ENCODE measurements around the gene RAB25. TPM values are rescaled to one million over a fixed set of nuclear protein-coding genes. Genes with fewer than 3 reads are reported as not detected.

The RAB25 gene
- total and polyA plus RNA-seq, 2 of the 13 experiments (the other 11 are each of a cell fraction or from before 2014, with no cell fraction given): 0.20 to 0.22 TPM

- in situ Hi-C loops (cut with HindIII; ENCODE audit: extremely low pct_ligation_motif_present, low pct_unique_long_range_greater_than_20kb): loop anchor here (10.0 kb wide), 1 partner anchor 121 kb away; the partner anchor contains the start of gene RXFP4
- CTCF ChIA-PET (ENCODE audit: low intra/inter-chr PET ratio, low total read pairs): interaction anchor here (1.4 to 1.6 kb wide), 2 partner anchors 40 to 128 kb away, joined by 8 to 11 read pairs; no protein-coding TSS in a partner anchor
Measured at GRCh38 chr1:156065871-156066270, 4.9 kb downstream of the RAB25 start.

DNA sequence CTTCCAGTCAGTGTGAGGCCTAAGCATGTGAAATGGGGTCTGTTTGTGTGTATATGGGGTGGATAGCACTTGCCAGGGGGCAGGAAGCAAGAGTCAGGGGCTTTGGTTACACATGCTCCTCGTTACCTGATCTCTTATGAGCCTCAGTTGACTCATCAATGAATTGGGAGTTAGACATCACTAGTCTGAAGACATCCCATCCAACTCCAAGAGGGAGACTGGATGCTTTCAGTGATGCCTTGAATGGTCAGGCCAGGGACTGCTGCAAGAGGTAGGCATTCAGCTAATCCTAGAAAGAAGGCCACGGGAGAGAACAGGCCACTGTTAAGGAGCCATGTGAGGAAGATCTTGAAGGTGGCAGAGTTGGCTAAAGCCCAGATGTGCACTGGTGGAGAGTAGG, 6.3 kb downstream of the RAB25 start:
- H3K36me3 ChIP-seq (replicated peaks in 1 of 2; ENCODE audit: control insufficient read depth in 1 of 2, insufficient read depth in 2 of 2, low read length in 2 of 2): no peaks in the 10 kb centered on the region
- intact Hi-C loops (cut with micrococcal nuclease; ENCODE audit: unreplicated experiment) (loop anchor here (2.0 to 10.0 kb wide), 2 partner anchors 46 to 62 kb away; partner anchors contain the start of gene SSR2), in situ Hi-C loops (cut with HindIII; ENCODE audit: extremely low pct_ligation_motif_present, low pct_unique_long_range_greater_than_20kb) (loop anchor here (10.0 kb wide), 1 partner anchor 122 kb away; the partner anchor contains the start of gene RXFP4)
- POLR2A ChIA-PET: interaction anchor here (0.8 to 2.4 kb wide), 2 partner anchors 127 to 129 kb away, joined by 3 to 9 read pairs; no protein-coding TSS in a partner anchor
- FAIRE-seq: no peak
- H3K4me1 ChIP-seq (ENCODE audit: insufficient read depth, low read length): peaks cover 47% of the 10 kb centered on the region
- H3K79me2 ChIP-seq (ENCODE audit: insufficient read depth, low read length): no peaks in the 10 kb centered on the region
- no peak for ATAC-seq
- H2AFZ ChIP-seq (ENCODE audit: low read length): no peak overlapping the region
- TF ChIP-seq BRF2 (CRISPR knock-in tag; IDR thresholded peaks at IDR 0.05) (no peak), DNMT3B (CRISPR knock-in tag; conservative IDR thresholded peaks at IDR 0.05) (no peak), ZNF703 (CRISPR knock-in tag; IDR thresholded peaks at IDR 0.05; ENCODE audit: borderline replicate concordance) (no peak), ZNF20 (CRISPR knock-in tag; IDR thresholded peaks at IDR 0.05) (no peak)
- TF ChIP-seq, protein P1, sequence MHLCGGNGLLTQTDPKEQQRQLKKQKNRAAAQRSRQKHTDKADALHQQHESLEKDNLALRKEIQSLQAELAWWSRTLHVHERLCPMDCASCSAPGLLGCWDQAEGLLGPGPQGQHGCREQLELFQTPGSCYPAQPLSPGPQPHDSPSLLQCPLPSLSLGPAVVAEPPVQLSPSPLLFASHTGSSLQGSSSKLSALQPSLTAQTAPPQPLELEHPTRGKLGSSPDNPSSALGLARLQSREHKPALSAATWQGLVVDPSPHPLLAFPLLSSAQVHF (CRISPR knock-in tag; IDR thresholded peaks at IDR 0.05): no peak
- no peak overlapping the region for H3K9ac ChIP-seq (ENCODE audit: insufficient read depth, low read depth, low read length)
- no peak overlapping the region for H3K4me3 ChIP-seq (replicated peaks in 1 of 3; ENCODE audit: insufficient read depth in 1 of 3, low read depth in 2 of 3, low read length in 3 of 3)
- no peak overlapping the region for H3K4me2 ChIP-seq (ENCODE audit: low read depth, low read length)
- no peak for DNase-seq (ENCODE audit: low spot score)
- CTCF ChIA-PET (ENCODE audit: low intra/inter-chr PET ratio, low total read pairs): interaction anchor here (0.8 to 1.6 kb wide), 2 partner anchors 38 to 41 kb away, joined by 3 to 11 read pairs; no protein-coding TSS in a partner anchor
- no peaks in the 10 kb centered on the region for H3K27me3 ChIP-seq (ENCODE audit: control insufficient read depth in 1 of 2, insufficient read depth in 2 of 2, low read length in 2 of 2)
- no peaks in the 10 kb centered on the region for H4K20me1 ChIP-seq (ENCODE audit: insufficient read depth, low read length)
- H3K27ac ChIP-seq (ENCODE audit: extremely low read length, insufficient read depth, low read length): no peak overlapping the region
- H3K9me3 ChIP-seq (ENCODE audit: low read length): no peaks in the 10 kb centered on the region
- BruUV-seq (replicated peaks): no TSS peak
- WGBS (ENCODE audit: low lambda C conversion rate): 6% methylated on average over 2 of the region's 2 CpGs

More at GRCh38 chr1:156065871-156066270, 4.9 kb downstream of the RAB25 start:
- no TSS peak for BruUV-seq (replicated peaks)
- no peaks in the 10 kb centered on the region for H3K9me3 ChIP-seq (ENCODE audit: low read length)
- H3K27me3 ChIP-seq (ENCODE audit: control insufficient read depth in 1 of 2, insufficient read depth in 2 of 2, low read length in 2 of 2): no peaks in the 10 kb centered on the region
- 67% methylated on average over 16 of the region's 16 CpGs for WGBS (ENCODE audit: low lambda C conversion rate)
- no peaks in the 10 kb centered on the region for H3K36me3 ChIP-seq (replicated peaks in 1 of 2; ENCODE audit: control insufficient read depth in 1 of 2, insufficient read depth in 2 of 2, low read length in 2 of 2)
- peaks cover 51% of the 10 kb centered on the region for H3K4me1 ChIP-seq (ENCODE audit: insufficient read depth, low read length)
- no peak overlapping the region for H2AFZ ChIP-seq (ENCODE audit: low read length)
- no peak for TF ChIP-seq ZKSCAN8 (CRISPR knock-in tag; IDR thresholded peaks at IDR 0.05; ENCODE audit: borderline replicate concordance)
- TF ChIP-seq U2AF1 (optimal IDR thresholded peaks at IDR 0.05; ENCODE audit: low read depth, low read length): no peak
- no peak for TF ChIP-seq MED1 (CRISPR knock-in tag; IDR thresholded peaks at IDR 0.05)
- 0 out of 2 replicates have a peak, but pooled peaks have one; percentile 15 for TF ChIP-seq REPIN1 (CRISPR knock-in tag; IDR thresholded peaks at IDR 0.05; ENCODE audit: borderline replicate concordance, low read depth)
- TF ChIP-seq ZNF382 (CRISPR knock-in tag; IDR thresholded peaks at IDR 0.05; ENCODE audit: borderline replicate concordance): no peak
- no peak for TF ChIP-seq ZGPAT (CRISPR knock-in tag; IDR thresholded peaks at IDR 0.05)
- no peak for ATAC-seq
- intact Hi-C loops (cut with micrococcal nuclease; ENCODE audit: unreplicated experiment): loop anchor here (1.0 to 10.0 kb wide), 3 partner anchors 45 to 128 kb away; partner anchors contain the start of gene SSR2
- POLR2A ChIA-PET: interaction anchor here (0.7 to 2.4 kb wide), 6 partner anchors 13 to 125 kb away, joined by 3 to 9 read pairs (median 4); partner anchors contain the start of gene ARHGEF2
- H3K27ac ChIP-seq (ENCODE audit: extremely low read length, insufficient read depth, low read length): no peak overlapping the region
- H3K4me2 ChIP-seq (ENCODE audit: low read depth, low read length): no peak overlapping the region
- H3K4me3 ChIP-seq (replicated peaks in 1 of 3; ENCODE audit: insufficient read depth in 1 of 3, low read depth in 2 of 3, low read length in 3 of 3): no peak overlapping the region
- no peak for DNase-seq (ENCODE audit: low spot score)
- no peaks in the 10 kb centered on the region for H3K79me2 ChIP-seq (ENCODE audit: insufficient read depth, low read length)
- no peaks in the 10 kb centered on the region for H4K20me1 ChIP-seq (ENCODE audit: insufficient read depth, low read length)
- no peak overlapping the region for H3K9ac ChIP-seq (ENCODE audit: insufficient read depth, low read depth, low read length)
- FAIRE-seq: no peak
